NCI-H1694 treated with DMSO at 0.1 percent for 48 hours (cell line): Measurements from ENCODE around the gene CANT1.
"Not testable (repeated sequence)": the region's sequence is repeated elsewhere in the genome, so short reads cannot be mapped to it uniquely, and the experiment has no call there.

Experiments
- DNase-seq: peaks from one replicate; lab custom pipeline; 2025; lab: John Stamatoyannopoulos, UW

The CANT1 gene

DNA sequence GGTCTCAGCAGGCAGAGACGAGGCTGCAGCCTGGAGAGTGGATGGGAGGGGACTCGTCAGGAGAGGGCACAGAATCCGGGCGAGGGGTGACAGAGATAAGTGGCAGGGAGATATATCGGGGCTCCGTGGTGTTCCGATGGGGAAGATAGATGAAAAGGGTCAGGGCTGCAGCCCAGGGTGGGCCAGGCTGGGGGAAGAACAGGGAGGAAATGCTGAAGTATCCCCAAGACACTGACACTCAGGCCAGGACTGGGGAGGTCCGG lies 32.0 kb downstream of the CANT1 start:
- no peak for DNase-seq

DNA sequence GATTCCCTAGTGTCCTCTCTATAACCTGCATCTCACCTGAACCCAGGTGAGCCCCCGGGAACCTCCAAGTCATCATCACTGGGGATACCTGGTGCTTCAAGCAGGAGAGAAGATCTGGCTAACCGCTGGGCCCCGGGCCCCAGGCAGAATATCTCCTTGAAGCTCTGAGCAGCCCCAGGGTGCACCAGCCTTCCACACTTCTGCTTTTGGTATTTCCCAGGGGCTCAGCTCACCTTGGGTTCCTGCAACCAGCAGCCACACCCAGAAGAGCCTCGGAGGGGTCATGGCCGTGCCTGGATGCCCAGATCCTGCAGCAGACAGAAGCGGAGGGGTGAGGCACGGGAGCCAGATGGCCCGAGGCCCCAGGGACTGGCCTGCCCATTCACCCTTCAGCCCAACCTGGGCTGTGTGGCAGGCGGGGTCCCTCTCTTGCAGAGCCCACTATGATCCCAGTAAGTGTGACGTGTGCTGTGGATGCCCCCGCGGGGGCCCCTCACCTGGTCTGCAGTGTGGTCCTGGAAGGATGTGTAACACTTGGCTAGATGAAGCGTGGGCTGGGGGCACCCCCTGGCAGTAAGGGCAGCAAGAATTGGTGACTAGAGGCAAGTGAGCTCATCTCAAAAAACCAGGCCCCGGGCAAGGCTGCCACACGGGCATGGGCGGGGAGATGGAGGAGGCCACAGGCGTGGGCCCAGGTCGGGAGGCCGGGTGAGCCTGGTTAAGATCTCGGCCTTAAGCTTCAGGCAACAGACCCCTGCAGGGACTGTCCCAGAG lies 32.5 kb downstream of the CANT1 start:
- no peak for DNase-seq

DNA sequence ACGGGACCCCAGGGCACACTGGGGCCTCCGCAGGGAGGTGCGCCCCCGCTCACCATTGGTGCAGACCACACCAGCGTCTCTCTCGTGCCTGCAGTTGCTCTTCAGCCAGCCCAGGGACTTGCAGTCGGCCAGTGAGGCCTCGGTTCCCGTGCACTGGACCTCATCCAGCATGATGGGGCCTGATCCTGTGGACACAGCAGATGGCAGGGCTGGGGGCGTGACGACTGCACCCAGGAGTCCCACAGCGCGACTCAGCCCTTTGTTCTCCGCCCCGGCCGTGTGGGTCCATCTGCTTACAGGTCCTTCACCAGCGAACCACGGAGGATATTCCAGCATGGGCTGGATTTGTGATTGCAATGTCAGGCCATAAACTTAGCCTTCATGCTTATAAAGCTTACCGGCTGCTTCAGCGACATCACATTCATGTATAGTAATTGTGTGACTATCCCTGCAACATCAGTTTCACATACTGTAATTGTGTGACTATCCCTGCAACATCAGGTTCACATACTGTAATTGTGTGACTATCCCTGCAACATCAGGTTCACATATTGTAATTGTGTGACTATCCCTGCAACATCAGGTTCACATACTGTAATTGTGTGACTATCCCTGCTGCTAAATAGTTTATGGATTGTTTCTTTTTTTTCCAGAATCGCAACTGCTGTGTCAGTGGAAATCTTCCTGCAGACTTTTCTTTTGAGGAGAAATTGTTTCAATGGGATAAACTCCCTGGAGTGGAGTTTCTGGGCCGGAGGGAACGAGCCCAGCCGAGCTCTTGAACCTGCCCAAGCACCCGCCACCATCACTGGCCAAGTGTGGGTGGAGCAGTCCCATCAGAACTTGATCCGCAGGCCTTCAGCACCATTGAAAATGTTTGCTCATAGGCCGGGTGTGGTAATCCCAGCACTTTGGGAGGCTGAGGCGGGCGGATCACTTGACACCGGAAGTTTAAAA lies 34.7 kb downstream of the CANT1 start:
- DNase-seq, result peak; percentile 41

DNA sequence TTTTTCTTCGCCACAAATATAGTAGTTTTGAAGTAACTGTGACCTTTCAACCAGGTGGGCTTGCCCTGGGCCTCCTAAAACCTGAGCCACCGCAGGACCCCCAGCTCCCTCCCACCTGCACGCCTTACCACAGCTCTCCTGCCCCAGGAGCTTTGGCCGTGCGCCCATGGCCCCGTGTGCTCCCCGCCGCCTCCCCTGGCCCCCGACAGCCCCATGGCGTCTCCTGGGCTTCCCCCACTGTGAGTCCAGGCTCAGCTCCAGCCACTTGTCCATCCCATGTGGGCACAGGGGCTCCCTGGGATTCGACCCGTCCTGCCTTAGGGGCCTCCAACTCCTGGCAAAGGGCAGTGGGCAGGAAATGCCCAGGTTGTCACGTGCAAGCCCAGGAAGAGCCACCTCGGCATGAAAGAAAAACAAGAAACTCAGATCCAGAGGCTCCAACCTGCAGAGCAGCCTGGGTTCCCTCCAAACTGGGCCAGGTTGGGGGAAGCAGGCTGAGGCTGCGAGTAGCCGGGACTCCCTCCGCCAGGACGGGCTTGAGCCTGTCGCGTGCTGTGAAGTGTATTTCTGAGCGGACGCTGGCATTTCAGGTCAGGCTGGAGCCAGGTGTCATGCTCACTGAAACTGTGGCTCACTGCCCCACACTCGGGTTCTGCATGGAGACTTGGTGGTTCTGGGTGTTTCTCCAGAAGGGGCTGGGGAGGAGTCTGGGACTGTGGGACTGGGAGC lies 35.6 kb downstream of the CANT1 start:
- DNase-seq, result no peak

DNA sequence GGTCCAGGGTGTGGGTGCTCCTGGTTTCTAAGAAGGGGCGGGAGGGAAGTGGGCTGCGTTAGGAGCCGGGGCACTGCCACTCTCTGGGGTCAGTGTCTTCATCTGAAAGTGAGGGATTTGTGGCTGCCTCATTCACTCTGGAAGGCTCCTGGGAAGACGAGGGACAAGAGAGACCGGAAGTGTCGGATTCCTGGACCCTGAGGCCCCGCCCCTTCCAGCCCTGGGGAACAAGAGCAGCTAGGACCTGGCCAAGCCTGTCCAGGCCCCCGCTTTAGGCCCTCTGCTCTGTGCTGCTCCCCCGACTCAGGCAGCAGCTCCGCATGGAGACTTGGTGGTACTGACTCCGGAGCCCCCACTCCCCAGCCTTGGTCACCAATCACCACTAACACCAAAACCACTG lies 36.4 kb downstream of the CANT1 start:
- DNase-seq, result no peak

DNA sequence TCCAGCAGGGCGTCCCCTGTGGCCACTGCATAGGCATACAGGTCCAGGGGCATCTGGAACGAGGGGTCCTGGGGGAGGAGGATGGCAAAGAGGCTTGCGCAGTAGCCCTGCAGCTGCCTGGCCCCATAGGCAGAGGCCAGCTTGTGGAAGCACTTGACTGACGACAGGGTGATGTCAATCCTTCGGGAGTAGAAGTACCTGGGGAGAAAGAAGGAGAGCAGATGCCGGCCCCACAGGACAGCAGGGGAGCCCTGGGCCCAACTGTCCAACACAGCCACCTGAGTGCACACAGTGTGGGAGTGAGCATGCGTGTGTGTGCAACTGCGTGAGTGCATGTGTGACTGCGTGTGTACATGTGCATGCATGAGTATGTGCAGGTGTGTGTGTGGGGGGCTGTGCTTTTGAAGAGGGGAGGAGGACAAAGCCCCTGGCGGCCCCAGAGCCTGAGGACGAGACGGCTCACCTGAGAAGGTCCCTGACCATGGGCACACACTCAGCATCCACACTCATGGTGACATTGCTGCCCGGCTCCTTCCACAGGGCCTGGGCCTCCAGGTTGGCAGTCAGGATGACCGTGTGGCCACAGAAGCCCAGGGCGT lies 37.0 kb downstream of the CANT1 start:
- DNase-seq, result no peak

DNA sequence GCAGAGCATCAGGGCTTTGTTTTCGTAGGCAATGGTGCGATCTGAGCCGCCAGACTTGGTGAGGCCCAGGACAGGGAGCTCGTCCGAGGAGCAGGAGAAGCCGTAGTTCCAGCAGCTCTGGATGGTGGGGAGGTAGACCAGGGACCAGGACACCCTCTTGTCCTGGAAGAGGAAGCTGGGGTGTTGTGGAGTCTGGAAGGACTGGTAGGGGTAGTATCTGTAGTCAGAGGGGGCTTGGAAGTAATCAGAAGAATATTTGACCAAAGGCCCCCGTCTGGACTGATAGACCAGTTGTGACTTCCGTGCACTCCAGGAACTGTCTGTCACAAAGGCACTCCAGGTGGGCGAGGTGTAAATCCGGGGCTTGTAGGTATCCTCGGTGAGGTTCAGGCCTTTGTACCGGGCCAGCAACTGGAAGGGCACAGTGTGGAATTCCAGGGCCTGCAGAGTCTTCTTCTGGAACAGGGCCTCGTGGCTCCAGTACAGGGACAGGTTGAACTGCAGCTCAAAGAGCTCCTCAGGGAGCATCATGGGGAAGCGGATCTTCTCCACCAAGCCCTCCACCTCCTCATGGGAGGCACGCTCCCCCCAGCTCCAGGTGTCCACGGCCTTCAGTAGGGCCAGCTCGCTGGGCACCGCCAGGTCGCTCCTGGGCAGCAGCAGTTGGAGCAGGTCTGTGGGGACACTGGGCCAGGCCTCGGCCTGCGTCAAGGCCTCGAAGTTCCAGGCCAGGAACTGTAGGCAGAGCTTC lies 37.6 kb downstream of the CANT1 start:
- DNase-seq, result no peak

DNA sequence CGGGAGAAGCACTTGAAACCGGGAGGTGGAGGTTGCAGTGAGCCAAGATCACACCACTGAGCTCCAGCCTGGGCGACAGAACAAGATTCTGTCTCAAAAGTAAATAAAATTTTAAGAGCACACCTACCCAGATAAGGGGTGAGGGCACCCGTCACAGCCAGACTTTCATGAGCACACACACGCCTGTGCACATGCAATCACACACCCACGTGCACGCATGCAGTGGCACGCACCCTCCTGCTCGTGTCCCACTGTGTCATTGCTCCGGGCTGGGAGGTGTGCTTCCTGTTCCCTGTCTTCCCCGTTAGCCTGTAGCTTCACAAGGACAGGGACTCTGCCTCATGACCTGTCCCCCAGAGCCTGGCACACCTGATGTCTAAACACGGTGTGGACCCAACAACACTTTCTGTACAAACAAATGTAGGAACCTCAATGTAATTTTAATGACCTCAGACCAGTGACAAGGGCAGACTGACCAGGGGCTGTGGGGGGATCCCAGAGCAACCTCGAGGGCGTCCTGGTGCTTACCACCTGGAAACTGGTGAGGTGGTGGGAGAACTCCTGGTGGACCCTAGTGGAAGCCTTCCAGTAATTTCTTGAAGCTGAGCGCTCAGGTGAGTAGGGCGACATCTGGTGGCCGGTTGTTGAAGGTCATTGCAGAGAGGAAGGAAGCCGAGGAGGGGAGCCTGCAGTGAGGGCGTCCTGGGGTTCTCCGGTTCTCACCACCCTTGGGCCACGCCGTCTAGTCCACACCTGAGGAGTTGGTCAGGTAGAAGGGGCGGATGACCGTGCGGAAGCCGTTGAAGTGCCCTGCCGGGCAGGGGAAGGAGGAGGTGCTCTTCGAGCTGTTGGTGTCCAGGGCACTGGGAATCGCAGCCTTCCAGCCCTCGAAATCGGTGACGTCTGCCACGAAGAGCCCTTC lies 38.5 kb downstream of the CANT1 start:
- peak; percentile 62 for DNase-seq

DNA sequence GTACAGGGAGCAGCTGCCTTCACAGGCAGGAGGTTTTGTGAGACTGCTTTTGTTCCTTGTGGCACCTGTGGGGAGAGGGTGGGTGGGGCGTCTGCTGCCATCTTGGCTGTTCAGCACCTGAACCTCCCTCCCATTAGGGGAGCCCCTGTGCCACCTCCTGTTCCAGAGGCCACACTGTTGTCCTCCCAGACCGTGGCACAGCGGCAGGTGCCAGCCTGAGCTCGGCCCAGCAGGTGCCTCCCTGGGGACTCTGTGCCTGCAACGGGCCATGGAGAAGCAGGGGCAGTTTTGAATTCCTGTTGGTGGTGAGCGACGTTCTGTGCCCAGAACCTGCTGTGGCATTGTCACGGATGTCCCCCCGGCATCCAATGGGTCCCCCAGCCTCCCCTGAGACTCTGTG lies 39.7 kb downstream of the CANT1 start:
- DNase-seq, result no peak

DNA sequence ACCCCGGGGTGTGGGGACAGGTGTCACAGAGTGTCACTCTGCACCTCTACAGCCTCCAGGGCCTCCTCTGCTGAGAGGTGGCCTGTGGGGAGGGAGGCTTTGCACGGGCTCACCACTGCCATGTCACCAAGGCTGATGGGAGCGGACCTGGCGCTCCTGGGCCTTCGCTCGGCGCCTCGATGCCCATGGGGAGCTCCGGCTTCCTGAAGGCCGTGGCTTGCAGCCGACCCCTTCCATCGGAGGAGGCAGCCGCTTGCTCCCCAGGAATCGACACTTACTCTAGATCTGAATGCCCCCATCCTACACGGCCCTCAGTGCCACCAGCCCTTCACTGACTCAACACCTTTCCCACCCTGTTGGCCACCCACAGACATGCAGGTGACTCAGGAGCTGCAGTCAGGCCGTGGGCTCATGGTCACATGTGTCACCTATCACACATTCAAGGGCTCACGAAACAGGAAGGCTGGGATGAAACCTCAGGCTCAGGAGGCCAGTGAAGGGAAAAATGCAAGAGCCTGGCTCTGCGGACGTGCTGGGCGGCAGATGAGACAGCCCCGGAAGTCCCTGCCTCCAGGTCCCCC lies 41.7 kb downstream of the CANT1 start:
- no peak for DNase-seq

DNA sequence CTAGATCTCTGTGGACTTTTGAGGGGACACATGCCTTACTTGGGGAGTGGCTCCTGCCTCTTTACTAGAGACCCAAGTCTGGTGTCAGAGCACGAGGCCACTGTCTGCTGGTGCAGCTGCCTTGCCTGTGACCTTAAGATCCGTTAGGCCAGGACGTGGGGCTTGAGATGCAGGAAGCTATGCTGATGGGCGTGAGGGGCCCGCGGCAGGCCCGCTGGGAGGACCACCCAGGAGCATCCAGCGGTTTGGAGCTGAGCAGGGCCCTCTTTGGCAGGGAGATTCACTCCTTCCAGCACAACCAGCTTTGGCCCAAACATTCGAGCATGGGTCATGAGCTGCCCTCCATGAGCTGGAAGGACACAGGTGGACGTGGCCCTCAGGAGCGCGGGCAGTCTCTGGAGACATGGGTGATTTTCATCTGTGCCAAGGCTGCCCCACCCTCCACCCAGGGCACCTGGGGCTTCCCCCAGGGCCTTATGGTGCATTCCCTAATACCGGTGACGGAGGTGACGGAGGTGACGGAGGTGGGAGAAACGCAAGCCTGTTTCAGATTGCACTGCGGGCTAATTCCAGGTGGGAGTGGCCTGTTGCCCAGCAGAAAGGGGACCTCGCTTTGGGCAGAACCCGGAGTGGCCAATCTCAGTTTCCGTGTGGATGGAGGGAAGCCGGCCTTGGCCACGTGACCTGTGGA lies 42.5 kb downstream of the CANT1 start:
- DNase-seq, result no peak

DNA sequence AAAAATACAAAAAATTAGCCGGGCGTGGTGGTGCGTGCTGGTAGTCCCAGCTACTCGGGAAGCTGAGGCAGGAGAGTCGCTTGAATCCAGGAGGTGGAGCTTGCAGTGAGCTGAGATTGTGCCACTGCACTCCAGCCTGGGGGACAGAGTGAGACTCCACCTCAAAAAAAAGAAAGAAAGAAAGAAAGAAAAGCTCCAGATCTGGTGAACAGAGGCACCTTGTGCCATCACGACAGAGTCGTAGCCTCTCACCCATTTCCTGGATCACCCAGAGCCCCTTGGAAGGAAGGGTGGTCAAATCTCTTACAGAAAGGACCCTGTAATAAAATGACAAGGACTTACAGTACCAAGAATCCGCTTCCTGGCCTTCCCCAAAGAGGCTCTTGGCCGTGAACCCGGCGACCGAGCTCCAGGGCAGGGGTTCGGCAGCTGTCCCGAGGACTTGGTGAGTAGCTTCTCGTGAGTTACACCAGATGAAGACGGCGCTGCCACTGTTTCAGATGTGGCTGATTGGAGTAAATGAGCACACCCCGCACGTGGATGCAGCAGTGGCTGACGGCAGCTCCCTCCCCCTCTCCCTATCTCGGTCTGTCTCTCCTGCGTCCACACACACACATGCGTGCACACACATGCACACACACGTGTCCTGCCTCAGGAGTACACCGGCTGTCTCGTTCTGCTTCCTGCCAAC lies 43.3 kb downstream of the CANT1 start:
- no peak for DNase-seq

DNA sequence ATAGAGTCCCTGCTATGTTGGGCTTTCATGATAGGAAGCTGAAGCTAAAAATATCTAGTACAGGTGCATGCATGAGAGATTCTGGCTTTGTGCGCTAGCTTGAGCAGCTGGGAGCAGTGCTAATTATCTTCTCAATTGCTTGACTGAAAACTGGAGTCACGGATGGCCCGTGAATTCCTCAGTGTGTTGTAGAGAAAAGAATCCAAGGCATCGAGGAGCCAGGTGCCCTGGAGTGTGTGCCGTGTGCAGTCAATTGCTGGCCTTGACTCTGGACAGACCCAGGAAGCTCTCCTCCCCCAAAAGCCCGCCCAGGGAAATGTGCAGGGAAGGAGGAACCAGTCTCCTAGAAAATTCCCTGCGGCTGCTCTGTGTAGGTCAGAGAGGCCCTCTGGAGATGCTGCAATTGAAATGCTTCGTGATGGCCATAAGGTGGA lies 44.1 kb downstream of the CANT1 start:
- DNase-seq, result peak; percentile 74

DNA sequence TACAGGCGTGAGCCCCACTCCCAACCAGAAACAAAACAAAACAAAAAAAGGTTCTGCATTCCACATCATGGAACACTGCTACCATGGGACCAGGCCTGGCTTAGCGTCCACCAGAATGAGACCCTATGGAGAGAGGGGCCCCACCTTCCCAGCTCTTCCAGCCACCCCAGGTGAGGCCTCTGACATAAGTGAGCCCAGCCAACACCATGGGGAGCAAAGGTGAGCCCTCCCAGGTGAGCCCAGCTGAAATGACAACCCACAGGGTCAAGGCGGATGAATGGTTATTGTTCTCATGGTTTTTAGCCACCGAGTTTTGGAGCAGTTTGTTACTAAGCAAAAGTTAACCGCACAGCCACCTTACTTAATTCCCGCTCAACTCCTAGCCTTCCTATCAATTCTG lies 46.2 kb downstream of the CANT1 start:
- no peak for DNase-seq

DNA sequence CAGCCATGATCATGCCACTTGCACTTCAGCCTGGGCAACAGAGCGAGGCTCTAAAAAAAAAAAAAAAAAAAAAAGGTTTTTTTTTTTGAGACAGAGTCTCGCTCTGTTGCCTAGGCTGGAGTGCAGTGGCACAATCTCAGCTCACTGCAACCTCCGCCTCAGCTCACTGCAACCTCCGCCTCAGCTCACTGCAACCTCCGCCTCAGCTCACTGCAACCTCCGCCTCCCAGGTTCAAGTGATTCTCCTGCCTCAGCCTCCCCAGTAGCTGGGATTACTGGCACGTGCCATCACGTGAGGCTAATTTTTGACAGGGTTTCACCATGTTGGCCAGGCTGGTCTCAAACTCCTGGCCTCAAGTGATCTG lies 46.6 kb downstream of the CANT1 start:
- DNase-seq, result not testable (repeated sequence)

DNA sequence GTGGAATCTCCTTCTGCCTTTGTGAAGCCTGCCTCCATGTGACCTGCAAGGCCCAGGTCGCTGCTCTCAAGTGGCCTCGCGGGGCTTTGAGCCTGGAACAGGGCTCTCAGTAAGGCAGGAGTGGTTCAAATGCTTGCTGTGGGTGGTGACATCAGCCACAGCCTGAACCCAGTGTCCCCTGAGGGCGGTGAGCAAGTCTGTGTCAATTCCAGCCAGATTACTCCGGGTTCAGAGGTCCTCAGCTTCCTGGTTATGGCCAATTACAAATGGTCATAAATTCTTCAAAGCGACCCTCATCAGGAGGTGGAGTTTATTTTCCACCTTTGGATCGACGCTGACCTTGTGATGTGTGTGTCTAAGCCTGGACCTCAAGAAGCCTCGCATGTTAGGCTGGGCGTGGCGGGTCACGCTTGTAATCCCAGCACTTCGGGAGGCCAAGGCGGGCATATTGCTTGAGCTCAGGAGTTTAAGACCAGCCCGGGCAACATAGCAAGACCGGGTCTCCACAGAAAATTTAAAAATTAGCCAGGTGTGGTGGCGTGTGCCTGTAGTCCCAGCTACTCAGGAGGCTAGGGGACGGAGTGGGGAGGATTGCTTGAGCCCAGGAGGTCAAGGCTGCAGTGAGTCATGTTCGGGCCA lies 47.1 kb downstream of the CANT1 start:
- DNase-seq, result no peak

DNA sequence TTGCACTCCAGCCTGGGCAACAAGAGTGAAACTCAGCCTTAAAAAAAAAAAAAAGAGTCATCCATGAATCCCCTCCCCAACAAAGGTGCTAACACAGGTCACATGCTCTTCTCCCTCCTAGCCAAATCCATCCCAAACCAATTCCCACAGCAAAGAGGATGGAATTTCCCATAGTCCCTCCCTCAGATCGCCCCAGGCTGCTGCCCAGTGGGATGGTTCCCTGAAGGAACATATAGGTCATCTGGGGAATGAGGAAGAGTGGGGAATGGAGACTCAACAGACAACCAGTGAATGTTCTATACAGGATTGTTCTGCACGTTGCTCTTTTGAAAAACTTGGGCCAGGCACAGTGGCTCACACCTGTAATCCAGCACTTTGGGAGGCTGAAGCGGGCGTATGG lies 48.0 kb downstream of the CANT1 start:
- no peak for DNase-seq

DNA sequence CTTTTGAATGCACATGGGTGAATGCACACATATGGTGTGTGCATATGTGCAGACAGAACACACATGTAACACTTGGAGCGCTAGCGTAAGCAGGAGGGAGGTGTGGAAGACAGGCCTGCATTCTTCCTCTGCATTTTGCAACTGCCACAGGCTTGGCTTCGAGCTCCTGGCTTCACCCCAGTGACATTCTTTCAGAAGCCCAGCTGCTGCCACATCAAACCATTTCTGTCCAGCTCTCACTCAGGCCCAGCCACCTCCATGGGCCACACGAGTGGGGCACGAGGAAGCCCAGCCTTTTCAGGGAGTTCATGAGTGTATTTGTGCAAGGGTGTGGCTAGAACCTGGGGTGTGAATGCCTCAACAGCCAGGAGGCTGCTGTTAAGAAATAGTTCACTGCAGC lies 48.6 kb downstream of the CANT1 start:
- DNase-seq, result peak; percentile 84
